ENCODE results near the gene NEIL3. TPM values are rescaled to one million over a fixed set of nuclear protein-coding genes. Genes with fewer than 3 reads are reported as not detected.

Gene NEIL3
- total RNA-seq, 1 experiment from 2014 or later: 18.1 TPM

- no peak overlapping the region for H2AFZ ChIP-seq (ENCODE audit: low read depth, low read length, poor library complexity, severe bottlenecking)
- RAD21 ChIA-PET (ENCODE audit: low non-redundant PET in 1 of 2, low total read pairs in 2 of 2, uncharacterized antibody in 2 of 2, unreplicated experiment in 2 of 2): no interaction called here
- no peak overlapping the region for H3K4me2 ChIP-seq (ENCODE audit: low read length)
- H3K79me2 ChIP-seq (ENCODE audit: insufficient read depth, low read length): no peaks in the 10 kb centered on the region
- no peak overlapping the region for H3K4me3 ChIP-seq (replicated peaks in 1 of 2; ENCODE audit: low read depth in 1 of 2, low read length in 2 of 2)
- CTCF ChIA-PET: no interaction called here
- no peaks in the 10 kb centered on the region for H3K36me3 ChIP-seq (ENCODE audit: control insufficient read depth in 1 of 2, insufficient read depth in 2 of 2, low read length in 2 of 2)
- BruUV-seq (replicated peaks): no TSS peak
- POLR2A ChIA-PET: no interaction called here
- H3K9me3 ChIP-seq (ENCODE audit: control insufficient read depth in 1 of 2, insufficient read depth in 1 of 2, low read depth in 1 of 2, low read length in 2 of 2): no peaks in the 10 kb centered on the region
- no peak overlapping the region for H3K9ac ChIP-seq (ENCODE audit: low read length)
- no peaks in the 10 kb centered on the region for H4K20me1 ChIP-seq (ENCODE audit: insufficient read depth)
- TF ChIP-seq ELF1 (IDR thresholded peaks at IDR 0.05; ENCODE audit: borderline replicate concordance, low read depth): no peak
- no peak for TF ChIP-seq REST (IDR thresholded peaks at IDR 0.05; ENCODE audit: low read depth)
- intact Hi-C loops (cut with micrococcal nuclease): no loop called here
- no peaks in the 10 kb centered on the region for H3K27me3 ChIP-seq (ENCODE audit: insufficient read depth, low read length)
- no peak for DNase-seq (ENCODE audit: low read depth, low spot score)
- no peak for ATAC-seq
- H3K27ac ChIP-seq (ENCODE audit: low read depth, low read length): no peak overlapping the region
- H3K4me1 ChIP-seq (ENCODE audit: control insufficient read depth in 1 of 2, insufficient read depth in 2 of 2, low read length in 2 of 2): no peaks in the 10 kb centered on the region
- H3K9me2 ChIP-seq (ENCODE audit: insufficient read depth): no peaks in the 10 kb centered on the region
Observed at GRCh38 chr4:177391287-177391686, 81.6 kb downstream of the NEIL3 start.

GRCh38 chr4:177391953-177392352 lies 82.3 kb downstream of the NEIL3 start:
- no peaks in the 10 kb centered on the region for H3K27me3 ChIP-seq (ENCODE audit: insufficient read depth, low read length)
- ChIA-PET CTCF (no interaction called here), POLR2A (no interaction called here), RAD21 (ENCODE audit: low non-redundant PET in 1 of 2, low total read pairs in 2 of 2, uncharacterized antibody in 2 of 2, unreplicated experiment in 2 of 2) (no interaction called here)
- DNase-seq (ENCODE audit: low read depth, low spot score) (no peak), ATAC-seq (no peak)
- no peaks in the 10 kb centered on the region for H3K79me2 ChIP-seq (ENCODE audit: insufficient read depth, low read length)
- H3K9me3 ChIP-seq (ENCODE audit: control insufficient read depth in 1 of 2, insufficient read depth in 1 of 2, low read depth in 1 of 2, low read length in 2 of 2): no peaks in the 10 kb centered on the region
- no peaks in the 10 kb centered on the region for H3K4me1 ChIP-seq (ENCODE audit: control insufficient read depth in 1 of 2, insufficient read depth in 2 of 2, low read length in 2 of 2)
- no peak overlapping the region for H2AFZ ChIP-seq (ENCODE audit: low read depth, low read length, poor library complexity, severe bottlenecking)
- H3K4me2 ChIP-seq (ENCODE audit: low read length): no peak overlapping the region
- H4K20me1 ChIP-seq (ENCODE audit: insufficient read depth): no peaks in the 10 kb centered on the region
- no TSS peak for BruUV-seq (replicated peaks)
- no peaks in the 10 kb centered on the region for H3K9me2 ChIP-seq (ENCODE audit: insufficient read depth)
- H3K9ac ChIP-seq (ENCODE audit: low read length): no peak overlapping the region
- no peak overlapping the region for H3K4me3 ChIP-seq (replicated peaks in 1 of 2; ENCODE audit: low read depth in 1 of 2, low read length in 2 of 2)
- H3K36me3 ChIP-seq (ENCODE audit: control insufficient read depth in 1 of 2, insufficient read depth in 2 of 2, low read length in 2 of 2): no peaks in the 10 kb centered on the region
- H3K27ac ChIP-seq (ENCODE audit: low read depth, low read length): no peak overlapping the region
- intact Hi-C loops (cut with micrococcal nuclease): no loop called here
- no peak for TF ChIP-seq CTCF (IDR thresholded peaks at IDR 0.05 in 2 of 3, conservative IDR thresholded peaks at IDR 0.05 in 1 of 3; ENCODE audit: borderline replicate concordance in 1 of 3, insufficient read depth in 1 of 3, low read depth in 2 of 3, low read length in 2 of 3)
- TF ChIP-seq REST (IDR thresholded peaks at IDR 0.05; ENCODE audit: low read depth): no peak
- no peak for TF ChIP-seq FOSL1 (IDR thresholded peaks at IDR 0.05; ENCODE audit: low read depth)
- no peak for TF ChIP-seq MAX (IDR thresholded peaks at IDR 0.05)
- TF ChIP-seq EZH2 (IDR thresholded peaks at IDR 0.05): no peak
- TF ChIP-seq EGR1 (IDR thresholded peaks at IDR 0.05; ENCODE audit: low read depth): no peak
- TF ChIP-seq ZNF274 (IDR thresholded peaks at IDR 0.05; ENCODE audit: low read depth, low read length): no peak
- TF ChIP-seq CBX3 (IDR thresholded peaks at IDR 0.05; ENCODE audit: low read depth): no peak
- TF ChIP-seq ATF3 (IDR thresholded peaks at IDR 0.05): no peak
- no peak for TF ChIP-seq POLR2AphosphoS5 (IDR thresholded peaks at IDR 0.05; ENCODE audit: low read depth, low read length)

Measured in HCT116 (cell line).